ENCODE measurements around the gene FUBP3.

FUBP3 gene

DNA sequence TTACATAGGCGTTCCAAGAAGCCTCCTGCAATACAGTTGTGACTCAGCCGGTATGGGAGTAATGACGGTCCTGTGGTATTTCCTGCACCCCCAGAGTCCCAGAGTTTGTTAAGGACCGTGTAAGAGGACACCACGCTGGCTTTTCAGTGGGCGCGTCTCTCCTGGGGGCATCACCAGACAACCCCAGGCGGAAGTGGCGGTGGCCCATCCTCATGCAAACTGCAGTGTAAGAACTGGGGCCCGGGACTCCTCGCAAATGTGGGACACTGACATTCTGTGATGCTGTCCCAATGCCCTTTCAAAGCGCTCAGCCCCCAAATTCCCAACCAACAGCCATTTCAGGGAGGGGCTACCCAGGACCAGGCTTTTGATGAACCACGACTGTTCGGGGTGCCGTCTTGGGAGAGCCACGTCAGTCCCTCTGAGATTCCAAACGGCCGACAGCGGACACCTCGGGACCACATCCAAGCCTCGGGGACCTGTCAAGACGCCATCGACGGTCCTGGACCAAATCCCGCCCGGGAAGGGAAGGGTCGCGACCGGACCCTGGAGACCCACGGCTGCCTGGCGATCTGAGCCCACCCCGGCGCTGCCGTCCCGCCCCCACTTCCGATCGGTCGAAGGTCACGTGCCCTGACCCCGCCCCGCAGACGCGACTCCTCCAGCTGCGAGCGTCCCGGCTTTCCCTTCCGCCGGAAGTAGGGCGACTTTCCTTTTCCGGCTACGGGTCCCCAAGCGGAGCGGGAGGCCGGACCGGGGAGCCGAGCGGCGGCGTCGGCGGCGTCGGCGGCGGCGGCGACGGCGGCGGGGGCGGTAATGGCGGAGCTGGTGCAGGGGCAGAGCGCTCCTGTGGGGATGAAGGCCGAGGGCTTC, at the start of gene FUBP3:
Gene FUBP3 (plus strand): TSS at position 713 of the 873 bp plus-strand sequence. CDS start 104 bp downstream, at position 817.
- peak; percentile 83 to 89 for DNase-seq

DNA sequence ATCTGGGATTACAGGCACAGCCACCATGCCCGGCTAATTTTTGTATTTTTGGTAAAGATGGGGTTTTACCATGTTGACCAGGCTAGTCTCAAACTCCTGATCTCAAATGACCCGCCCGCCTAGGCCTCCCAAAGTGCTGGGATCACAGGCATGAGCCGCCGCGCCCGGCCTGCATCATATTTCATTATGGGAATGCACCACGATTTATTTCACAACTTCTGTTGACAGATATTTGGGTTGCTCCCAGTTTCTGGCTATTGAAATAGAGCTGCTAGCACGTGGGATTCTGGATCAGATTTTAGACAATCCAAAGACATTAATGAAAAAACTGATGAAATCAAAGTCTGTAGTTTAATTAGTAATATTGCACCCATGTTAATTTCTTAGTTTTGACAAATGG, 48.4 kb upstream of the FUBP3 start:
- no peak for DNase-seq

DNA sequence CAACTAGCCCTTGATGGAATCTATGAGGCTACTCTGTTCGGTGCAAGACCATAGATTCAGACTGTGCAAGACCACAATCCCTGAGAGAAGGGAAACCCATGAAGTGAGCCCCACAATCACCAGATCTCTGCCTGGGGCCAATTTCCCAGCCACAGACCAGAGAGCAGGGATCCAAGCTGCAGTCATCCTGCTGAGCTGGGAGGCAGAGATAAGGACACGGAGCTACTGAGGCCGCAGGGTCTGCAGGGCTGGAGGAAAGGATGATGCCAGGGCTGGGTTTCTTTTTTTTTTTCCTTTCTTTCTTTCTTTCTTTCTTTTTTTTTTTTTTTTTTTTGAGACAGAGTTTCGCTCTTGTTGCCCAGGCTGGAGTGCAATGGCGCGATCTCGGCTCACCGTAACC, 47.7 kb upstream of the FUBP3 start:
- no peak for DNase-seq

DNA sequence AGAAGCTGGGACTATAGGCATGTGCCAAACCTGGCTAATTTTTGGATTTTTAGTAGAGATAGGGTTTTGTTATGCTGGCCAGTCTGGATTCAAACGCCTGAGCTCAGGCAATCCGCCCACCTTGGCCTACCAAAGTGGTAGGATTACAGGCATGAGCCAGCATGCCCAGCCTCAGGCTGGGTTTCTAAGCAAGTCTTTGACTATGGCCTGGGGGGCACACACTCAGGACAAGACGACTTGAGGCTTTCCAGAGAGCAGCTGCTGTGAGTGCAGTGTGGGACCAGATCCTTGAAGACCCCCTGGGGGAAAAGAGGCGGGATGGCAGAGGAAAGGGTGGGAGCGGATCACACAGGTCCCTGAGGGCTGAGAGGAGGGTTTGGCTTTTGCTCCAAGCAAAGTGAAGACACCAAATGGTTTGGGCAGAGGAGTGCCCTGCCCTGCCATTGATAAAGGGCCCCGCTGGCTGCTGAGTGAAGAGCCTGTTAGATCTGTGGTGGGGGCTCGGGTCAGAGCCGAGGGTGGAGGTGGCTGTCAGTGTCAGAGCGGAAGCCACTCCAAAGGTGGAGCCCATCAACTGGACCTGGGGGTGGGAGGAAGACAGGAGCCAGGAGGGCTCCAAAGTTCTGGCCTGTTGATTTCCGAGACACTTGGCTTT, 46.8 kb upstream of the FUBP3 start:
- no peak for DNase-seq

GRCh38 chr9:130535818-130536521, 43.4 kb upstream of the FUBP3 start:
- no peak for DNase-seq

GRCh38 chr9:130536701-130537107, 42.7 kb upstream of the FUBP3 start:
- no peak for DNase-seq

DNA sequence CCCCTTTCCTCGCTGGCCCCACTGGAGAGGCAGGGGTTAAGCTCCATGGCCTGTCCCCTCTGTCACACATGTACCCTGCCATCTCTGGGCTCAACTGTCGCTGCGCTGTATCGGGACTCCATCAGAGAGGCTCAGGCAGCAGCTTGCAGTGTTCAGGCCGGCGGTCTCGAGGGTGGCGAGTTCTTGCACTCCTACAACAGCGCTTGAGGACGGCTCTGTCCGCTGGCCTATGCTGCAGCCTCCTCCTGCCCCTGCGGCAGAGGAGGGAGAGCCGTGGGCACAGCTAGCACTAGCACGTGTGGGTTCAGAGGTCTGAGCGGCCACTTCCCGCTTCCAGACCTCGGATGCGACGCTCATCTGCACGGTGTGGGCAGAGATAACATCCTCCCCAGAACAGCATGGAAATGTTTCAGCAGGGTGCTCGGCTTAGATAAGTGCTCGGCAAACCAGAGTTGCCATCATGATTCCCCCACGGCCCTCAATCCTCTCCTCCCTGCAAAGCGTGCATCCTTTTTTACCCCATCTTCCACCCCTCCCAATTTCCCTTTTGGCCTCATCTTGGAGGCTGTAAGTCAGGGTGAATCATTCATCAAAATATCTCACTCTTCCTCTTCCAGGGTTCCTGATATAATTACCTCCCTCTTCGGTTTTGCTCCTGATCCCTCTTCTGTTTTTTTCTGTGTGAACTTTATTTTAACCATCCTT, 41.9 kb upstream of the FUBP3 start:
- DNase-seq, result no peak

DNA sequence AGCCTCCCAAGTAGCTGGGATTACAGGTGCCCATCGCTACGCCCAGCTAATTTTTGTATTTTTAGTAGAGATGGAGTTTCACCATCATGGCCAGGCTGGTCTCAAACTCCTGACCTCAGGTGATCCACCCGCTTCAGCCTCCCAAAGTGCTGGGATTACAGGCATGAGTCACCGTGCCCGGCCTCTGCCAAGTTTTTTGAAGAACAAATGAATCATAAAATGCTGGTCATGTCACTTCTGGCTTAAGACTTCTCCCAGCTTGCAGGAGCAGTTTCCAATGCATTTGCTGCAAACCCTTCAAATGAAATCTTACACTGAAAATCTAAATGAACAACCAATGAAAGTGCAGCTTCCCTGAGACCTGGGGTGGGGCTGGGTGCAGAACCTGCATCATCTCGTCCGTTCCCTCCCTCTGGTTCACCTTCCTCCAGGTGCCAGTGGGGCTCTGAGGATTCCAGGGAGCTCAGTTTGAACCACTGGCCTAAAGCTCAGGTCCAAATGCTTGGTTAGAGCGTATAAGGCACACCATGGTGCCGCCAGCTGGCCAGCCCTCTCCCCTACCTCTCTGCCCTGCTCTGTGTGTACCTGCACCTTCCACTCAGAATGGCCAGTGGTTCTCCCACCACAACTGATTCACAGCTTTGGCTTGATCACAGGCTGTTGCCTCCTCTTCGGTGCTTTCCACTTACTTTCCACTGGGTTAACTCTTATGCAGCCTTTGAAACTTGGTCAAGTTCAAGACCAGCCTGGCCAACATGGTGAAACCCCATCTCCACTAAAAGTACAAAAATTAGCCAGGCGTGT, 39.8 kb upstream of the FUBP3 start:
- no peak for DNase-seq

DNA sequence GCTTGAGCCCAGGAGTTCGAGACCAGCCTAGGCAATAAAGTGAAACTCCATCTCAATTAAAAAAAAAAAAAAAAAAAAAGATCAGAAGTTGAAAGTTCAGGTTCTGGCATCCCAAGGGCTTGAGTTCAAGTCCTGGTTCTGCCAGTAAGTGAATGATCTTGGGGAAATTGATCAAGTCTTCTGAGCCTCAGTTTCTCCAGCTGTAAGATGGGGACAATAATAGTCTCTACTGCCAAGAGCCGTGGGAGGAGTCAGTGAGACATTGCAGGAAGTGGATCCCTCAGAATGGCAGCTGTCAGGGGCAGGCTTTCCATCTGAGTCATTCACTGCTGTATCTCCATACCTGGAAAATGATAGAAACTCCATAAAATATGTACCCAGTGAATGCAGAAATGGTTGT, 37.8 kb upstream of the FUBP3 start:
- no peak for DNase-seq

GRCh38 chr9:130542038-130542437, 37.3 kb upstream of the FUBP3 start:
- no peak for DNase-seq

DNA sequence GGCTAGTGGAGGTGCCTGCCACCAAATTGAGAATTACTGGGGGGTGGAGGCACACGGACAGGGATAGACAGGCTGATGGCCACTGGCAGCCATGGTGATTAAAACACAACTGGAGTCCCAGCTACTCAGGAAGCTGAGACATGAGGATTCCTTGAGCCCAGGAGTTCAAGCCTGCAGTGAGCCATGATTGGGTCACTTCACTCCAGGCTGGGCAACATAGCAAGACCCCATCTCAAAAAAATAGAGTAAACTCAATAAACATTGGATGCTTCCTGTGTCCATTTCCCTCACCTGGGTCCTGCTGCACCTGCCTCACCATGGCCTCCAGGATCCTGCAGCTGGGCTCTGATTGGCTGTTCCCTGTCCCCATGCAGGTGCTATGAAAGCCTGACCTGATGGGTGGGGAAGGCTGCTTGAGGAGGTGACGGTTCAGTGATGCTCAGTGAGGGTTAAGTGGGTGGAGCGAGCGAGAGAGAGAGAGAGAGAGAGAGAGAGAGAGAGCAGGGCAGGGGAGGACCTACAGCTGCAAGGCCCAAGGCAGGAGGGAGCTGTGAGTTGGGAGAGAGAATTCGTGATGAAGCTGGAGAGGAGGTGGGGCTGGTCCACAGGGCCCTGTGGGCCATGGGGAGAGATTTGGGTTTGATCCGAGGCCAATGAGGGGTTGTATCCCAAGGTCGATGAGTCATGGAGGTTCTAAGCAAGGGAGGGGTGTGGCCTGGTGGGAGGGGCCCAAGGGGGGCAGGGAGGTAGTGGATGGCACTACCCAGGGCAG, 36.7 kb upstream of the FUBP3 start:
- DNase-seq, result no peak

GRCh38 chr9:130543368-130543767, 36.0 kb upstream of the FUBP3 start:
- no peak for DNase-seq

DNA sequence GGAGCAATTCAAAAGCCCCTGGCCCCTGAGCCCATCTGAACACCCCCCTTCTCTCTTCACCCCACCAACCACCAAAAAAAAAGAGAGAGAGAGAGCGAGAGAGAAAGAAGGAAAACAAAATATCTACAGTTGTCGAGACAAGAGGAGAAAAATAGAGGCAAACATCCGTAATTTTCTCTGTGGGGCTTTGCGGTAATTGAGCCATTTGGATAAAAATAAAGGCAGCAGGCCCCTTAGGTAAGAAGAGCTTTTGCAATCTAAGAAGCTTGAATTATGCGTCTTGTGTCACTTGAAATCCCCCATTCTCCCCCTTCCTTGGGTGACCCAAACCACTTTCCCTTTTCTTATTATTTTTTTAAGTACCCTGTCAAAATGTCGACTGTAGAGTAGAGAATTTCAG, 35.5 kb upstream of the FUBP3 start:
- DNase-seq, result no peak

- DNase-seq, result no peak
These were observed 35.0 kb upstream of the FUBP3 start for GRCh38 chr9:130544364-130544763.

DNA sequence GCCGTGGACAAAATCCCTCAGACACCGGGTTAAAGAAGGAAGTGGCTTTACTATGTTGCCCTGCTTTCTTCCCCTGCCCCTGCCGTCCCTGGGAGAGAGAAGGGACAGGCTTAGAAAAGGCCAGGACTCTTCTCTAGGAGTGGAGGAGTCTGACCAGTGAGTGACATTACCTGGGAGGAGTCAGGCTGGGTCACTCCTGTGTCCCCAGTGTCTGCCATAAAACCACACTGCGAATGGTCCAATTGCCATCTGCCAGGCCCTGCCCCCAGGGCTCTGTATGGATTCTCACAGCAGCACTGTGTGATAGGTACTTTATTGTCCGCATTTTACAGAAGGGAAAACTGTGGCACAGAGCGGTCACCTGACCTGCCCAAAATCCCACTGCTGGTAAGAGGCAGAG, 31.3 kb upstream of the FUBP3 start:
- DNase-seq, result no peak

GRCh38 chr9:130549093-130549735, 30.2 kb upstream of the FUBP3 start:
- no peak for DNase-seq

DNA sequence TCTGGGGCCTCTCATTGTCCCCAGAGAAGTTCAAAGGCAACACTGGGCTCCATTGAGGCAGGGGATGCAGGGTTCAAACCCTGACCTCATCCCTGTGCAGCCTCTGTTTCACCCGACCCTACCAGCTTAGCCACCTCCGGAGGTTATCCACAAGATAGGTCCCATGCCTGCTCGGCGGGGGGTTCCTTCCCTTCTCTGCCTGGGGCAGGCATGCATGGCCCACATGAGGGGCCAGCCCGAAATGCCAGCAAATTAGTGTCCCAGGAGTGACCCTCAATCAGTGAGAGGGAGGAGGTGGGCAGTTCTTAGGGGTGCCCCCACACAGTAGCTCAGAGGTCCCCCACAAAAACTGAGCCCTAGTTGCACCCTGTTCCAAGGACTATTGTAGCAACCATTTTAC, 24.8 kb upstream of the FUBP3 start:
- no peak for DNase-seq

- no peak for DNase-seq
These were observed 24.3 kb upstream of the FUBP3 start for GRCh38 chr9:130555061-130555460.

- no peak for DNase-seq
These were observed 23.4 kb upstream of the FUBP3 start for GRCh38 chr9:130555968-130556367.

DNA sequence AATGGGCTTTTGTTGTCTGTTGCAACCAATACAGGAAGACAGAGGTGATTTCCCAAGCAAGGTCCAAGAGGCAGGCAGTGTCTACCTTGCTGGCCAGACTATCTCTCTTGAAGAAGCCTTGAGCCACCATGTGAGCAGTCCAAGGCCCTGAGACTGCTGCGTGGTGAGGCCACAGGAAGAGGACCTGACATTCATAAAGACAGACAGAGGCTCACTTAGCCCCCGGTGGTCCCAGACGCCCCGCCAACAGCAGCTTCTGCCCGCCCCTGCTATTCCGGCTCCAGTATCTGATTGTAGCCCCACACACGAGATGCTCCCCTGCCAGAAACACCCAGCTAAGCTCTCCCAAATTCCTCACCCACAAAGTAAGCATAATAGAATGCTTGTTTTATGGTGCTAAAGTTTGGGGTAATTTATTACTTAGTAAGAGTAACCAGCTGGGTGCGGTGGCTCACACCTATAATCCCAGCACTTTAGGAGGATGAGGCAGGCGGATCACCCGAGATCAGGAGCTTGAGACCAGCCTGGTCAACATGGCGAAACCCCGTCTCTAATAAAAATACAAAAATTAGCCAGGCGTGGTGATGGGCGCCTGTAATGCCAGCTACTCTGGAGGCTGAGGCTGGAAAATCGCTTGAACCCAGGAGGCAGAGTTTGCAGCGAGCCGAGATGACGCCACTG, 22.8 kb upstream of the FUBP3 start:
- DNase-seq, result no peak
